A549 (cell line): ENCODE measurements around the gene CDH22. TPM values are rescaled to one million over a fixed set of nuclear protein-coding genes. Genes with fewer than 3 reads are reported as not detected.

ENCODE experiments used
- ATAC-seq, 2 experiments: fragments of 200-7000 bp in 1 of 2; fragments of >200 bp in 1 of 2; cut with Nextera tagmentation in 1 of 2; cut with Tn5 transposase in 1 of 2; 3 replicates each; pipeline versions ENCODE4 v1.8.0 to v1.9.1; 2018 to 2020; ENCODE audit warnings: mild to moderate bottlenecking in 1 of 2, moderate library complexity in 1 of 2
- CTCF ChIA-PET: fragments of 300-600 bp; sonication (Branson Sonifier 250); formaldehyde crosslinking; extraction: SDS; loops from one replicate; lab custom pipeline; 2021; ENCODE audit warnings: antibody characterized with exemption, inconsistent platforms; lab: Yijun Ruan, JAX
- POLR2A ChIA-PET: fragments of 350-600 bp; formaldehyde crosslinking; extraction: SDS; loops from one replicate; lab custom pipeline; 2021; ENCODE audit warnings: antibody characterized with exemption, inconsistent platforms; lab: Yijun Ruan, JAX
- DNase-seq, 2 experiments: peaks; one replicate each; pipeline versions ENCODE4 v3.0.0 to v3.0.0-alpha.2; 2011 to 2016; ENCODE audit warnings: low read depth in 1 of 2, low spot score in 1 of 2
- FAIRE-seq: peaks from 2 replicates; lab custom pipeline; 2011; peaks lifted over from hg19 to GRCh38; lab: Jason Lieb, UNC
- H3K27ac ChIP-seq, 2 experiments: fragments of >200 bp; sonication (Bioruptor Twin); formaldehyde crosslinking; 3 replicates each; pipeline ENCODE4 v1.5.1; 2016 to 2017
- H3K4me1 ChIP-seq: fragments of >200 bp; sonication (Bioruptor Twin); formaldehyde crosslinking; 3 replicates; pipeline ENCODE4 v1.6.1; 2016
- H3K4me2 ChIP-seq: fragments of >200 bp; sonication (Bioruptor Twin); formaldehyde crosslinking; 3 replicates; pipeline ENCODE4 v1.6.1; 2016
- H3K4me3 ChIP-seq: fragments of >200 bp; sonication (Bioruptor Twin); formaldehyde crosslinking; 3 replicates; pipeline ENCODE4 v1.5.1; 2016
- H3K9me3 ChIP-seq: fragments of >200 bp; sonication (Bioruptor Twin); formaldehyde crosslinking; 3 replicates; pipeline ENCODE4 v1.6.1; 2016
- CHD2 ChIP-seq: fragments of 150-350 bp; IDR thresholded peaks from 2 replicates; pipeline ENCODE4 v1.6.1; 2014; ENCODE audit warnings: low read length; ENCODE audit not compliant: partially characterized antibody
- EHF ChIP-seq: fragments of 250-450 bp; sonication (Bioruptor Pico); IDR thresholded peaks from 2 replicates; pipeline ENCODE4 v1.5.0; 2020; ENCODE audit warnings: mild to moderate bottlenecking
- HEYL ChIP-seq: fragments of 250-450 bp; sonication (Bioruptor Pico); IDR thresholded peaks from 2 replicates; pipeline ENCODE4 v1.8.0; 2021; ENCODE audit warnings: mild to moderate bottlenecking, moderate library complexity
- HMGXB4 ChIP-seq: fragments of 250-450 bp; sonication (Bioruptor Pico); IDR thresholded peaks from 2 replicates; pipeline ENCODE4 v1.5.0; 2021; ENCODE audit warnings: mild to moderate bottlenecking, moderate library complexity, borderline replicate concordance
- JUN ChIP-seq, 2 experiments: fragments of >200 bp; sonication (Bioruptor Twin); formaldehyde crosslinking; IDR thresholded peaks; 2 replicates in 1 of 2; 3 replicates in 1 of 2; pipeline ENCODE4 v1.6.1; 2016 to 2017
- KDM1A ChIP-seq: fragments of 200-600 bp; sonication (generic); IDR thresholded peaks from 2 replicates; pipeline ENCODE4 v1.6.1; 2016; ENCODE audit warnings: low read depth, mild to moderate bottlenecking
- MAZ ChIP-seq: fragments of 150-350 bp; IDR thresholded peaks from 2 replicates; pipeline ENCODE4 v1.6.1; 2014; ENCODE audit warnings: antibody characterized with exemption, low read depth, low read length, borderline replicate concordance
- NPAS2 ChIP-seq: fragments of 250-450 bp; sonication (Bioruptor Pico); IDR thresholded peaks from 2 replicates; pipeline ENCODE4 v1.8.0; 2022; ENCODE audit warnings: mild to moderate bottlenecking, moderate library complexity, borderline replicate concordance
- NR3C1 ChIP-seq: fragments of >200 bp; sonication (Bioruptor Twin); formaldehyde crosslinking; IDR thresholded peaks from 3 replicates; pipeline ENCODE4 v1.6.1; 2017
- PHF8 ChIP-seq: fragments of 200-600 bp; sonication (generic); IDR thresholded peaks from 2 replicates; pipeline ENCODE4 v1.6.1; 2016; ENCODE audit warnings: low read depth, mild to moderate bottlenecking, antibody characterized with exemption, moderate library complexity, borderline replicate concordance
- POLR2AphosphoS2 ChIP-seq: conservative IDR thresholded peaks from 2 replicates; pipeline ENCODE4 v1.6.1; 2012; ENCODE audit warnings: low read length, improper control_type of control experiment, inconsistent platforms
- RAD21 ChIP-seq, 2 experiments: fragments of >200 bp in 1 of 2; sonication (Bioruptor Twin) in 1 of 2; formaldehyde crosslinking in 1 of 2; IDR thresholded peaks in 1 of 2; conservative IDR thresholded peaks in 1 of 2; 2 replicates in 1 of 2; 3 replicates in 1 of 2; pipeline ENCODE4 v1.6.1; 2012 to 2018; ENCODE audit warnings: inconsistent platforms in 1 of 2
- USF2 ChIP-seq: fragments of 450-650 bp; IDR thresholded peaks from 2 replicates; pipeline ENCODE4 v1.6.1; 2014; ENCODE audit warnings: antibody characterized with exemption
- ZFP36 ChIP-seq: fragments of 450-650 bp; IDR thresholded peaks from 2 replicates; pipeline ENCODE4 v1.6.1; 2014; ENCODE audit warnings: borderline replicate concordance; ENCODE audit not compliant: partially characterized antibody
- WGBS: methylation state at CpG from one replicate; pipeline ENCODE4 v1.1.6; 2017; ENCODE audit errors: missing lambda C conversion rate; 5-methylcytosine and 5-hydroxymethylcytosine counted together
- polyA plus RNA-seq, 4 experiments: library from polyadenylated mRNA; depleted of rRNA in 3 of 4; stranded (reverse); fragments of >200 nt; fragmentation: RNase III in 1 of 4; extraction: RNeasy Plus Mini Kit Qiagen cat#74134 plus additional on column Dnase treatment in 1 of 4; gene quantifications; 2 replicates in 3 of 4; 3 replicates in 1 of 4; pipeline ENCODE4 v1.2.3, GENCODE V29; 2011 to 2017
- TF ChIP-seq, protein P1 (sequence below): fragments of >200 bp; sonication (Bioruptor Twin); formaldehyde crosslinking; IDR thresholded peaks from 3 replicates; pipeline ENCODE4 v1.6.1; 2016

Gene CDH22
- polyA plus RNA-seq, 2 of the 4 experiments (the other 2 are of a cell fraction), result not detected

GRCh38 chr20:46192376-46192944 lies 115.8 kb downstream of the CDH22 start (continued):
- TF ChIP-seq NPAS2 (CRISPR knock-in tag) (no peak), KDM1A (no peak)

DNA sequence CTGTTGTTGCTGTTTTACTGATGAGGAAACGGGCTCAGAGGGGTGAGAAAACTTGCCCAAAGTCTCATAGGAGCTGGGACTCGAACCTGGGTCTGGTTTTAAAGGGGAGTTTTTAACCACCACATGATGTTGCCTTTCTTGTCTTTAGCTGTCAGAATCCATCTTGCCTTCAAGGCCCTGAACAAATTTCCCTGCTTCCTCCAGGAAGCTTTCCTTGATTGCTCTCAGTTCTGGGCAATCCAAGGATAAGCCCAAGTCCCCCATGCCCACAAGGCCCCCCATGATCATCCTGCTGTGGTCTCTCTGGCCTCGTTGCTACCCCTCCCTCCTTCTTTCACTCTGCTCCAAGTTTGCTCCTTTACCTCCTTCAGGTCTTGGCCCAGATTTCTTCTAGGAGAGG lies 116.7 kb downstream of the CDH22 start:
- no peak for TF ChIP-seq CHD2
- no peak for TF ChIP-seq PHF8
- no peak for TF ChIP-seq HMGXB4 (CRISPR knock-in tag)
- TF ChIP-seq, protein P1, sequence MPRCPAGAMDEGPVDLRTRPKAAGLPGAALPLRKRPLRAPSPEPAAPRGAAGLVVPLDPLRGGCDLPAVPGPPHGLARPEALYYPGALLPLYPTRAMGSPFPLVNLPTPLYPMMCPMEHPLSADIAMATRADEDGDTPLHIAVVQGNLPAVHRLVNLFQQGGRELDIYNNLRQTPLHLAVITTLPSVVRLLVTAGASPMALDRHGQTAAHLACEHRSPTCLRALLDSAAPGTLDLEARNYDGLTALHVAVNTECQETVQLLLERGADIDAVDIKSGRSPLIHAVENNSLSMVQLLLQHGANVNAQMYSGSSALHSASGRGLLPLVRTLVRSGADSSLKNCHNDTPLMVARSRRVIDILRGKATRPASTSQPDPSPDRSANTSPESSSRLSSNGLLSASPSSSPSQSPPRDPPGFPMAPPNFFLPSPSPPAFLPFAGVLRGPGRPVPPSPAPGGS, result no peak
- TF ChIP-seq HEYL (CRISPR knock-in tag), result no peak
- TF ChIP-seq MAZ, result no peak
- TF ChIP-seq ZFP36, result peak; percentile 52
- TF ChIP-seq, all 56 proteins: peak for 1
- no peak for FAIRE-seq
- ChIA-PET CTCF (interaction anchor here (1.0 to 1.3 kb wide), 3 partner anchors 14 to 178 kb away, joined by 3 to 4 read pairs (median 4); no protein-coding TSS in a partner anchor), POLR2A (no interaction called here)
- no peak for ATAC-seq
- Histone ChIP-seq H3K27ac (no peak overlapping the region), H3K4me3 (no peak overlapping the region), H3K4me2 (no peak overlapping the region), H3K4me1 (no peaks in the 10 kb centered on the region), H3K9me3 (no peaks in the 10 kb centered on the region)
- WGBS, result 4% methylated on average over 3 of the region's 3 CpGs
- DNase-seq, result no peak

DNA sequence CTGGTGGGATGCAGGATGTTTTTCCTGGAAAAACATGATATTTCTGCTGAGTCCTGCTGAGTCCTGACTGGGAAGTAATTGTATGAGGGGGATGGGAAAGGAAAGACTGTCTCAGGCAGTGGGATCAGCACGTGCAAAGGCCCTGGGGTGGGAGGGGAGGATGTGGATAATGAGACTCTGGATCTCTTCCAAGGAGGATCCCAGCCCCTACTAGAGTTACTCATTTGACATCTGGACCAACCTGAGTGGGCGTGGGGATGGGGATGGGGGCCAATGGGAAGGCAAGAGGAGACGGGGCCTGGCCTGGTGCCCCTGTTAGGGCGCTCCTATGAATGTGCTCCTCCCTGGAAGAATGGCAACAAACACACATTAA lies 117.1 kb downstream of the CDH22 start:
- Histone ChIP-seq H3K4me2 (no peak overlapping the region), H3K9me3 (no peaks in the 10 kb centered on the region), H3K27ac (no peak overlapping the region), H3K4me3 (no peak overlapping the region), H3K4me1 (no peaks in the 10 kb centered on the region)
- no peak for TF ChIP-seq JUN (IDR thresholded peaks at IDR 0.05)
- TF ChIP-seq USF2, result no peak
- TF ChIP-seq RAD21 (conservative IDR thresholded peaks at IDR 0.05 in 1 of 2, IDR thresholded peaks at IDR 0.05 in 1 of 2), result no peak
- no peak for TF ChIP-seq ZFP36
- no peak for TF ChIP-seq POLR2AphosphoS2
- no peak for TF ChIP-seq NR3C1
- TF ChIP-seq EHF (CRISPR knock-in tag), result no peak
- DNase-seq (no peak), FAIRE-seq (no peak), ATAC-seq (no peak)
- CTCF ChIA-PET, result interaction anchor here (1.0 to 1.3 kb wide), 4 partner anchors 13 to 178 kb away, joined by 3 to 4 read pairs (median 4); no protein-coding TSS in a partner anchor
- POLR2A ChIA-PET, result no interaction called here
- 26% methylated on average over 4 of the region's 4 CpGs for WGBS
